Measurements from ENCODE around the gene SLC25A6. TPM values are rescaled to one million over a fixed set of nuclear protein-coding genes. Genes with fewer than 3 reads are reported as not detected.

SLC25A6 gene
- polyA plus RNA-seq, 2 of the 4 experiments (the other 2 are of a cell fraction), result 291 to 448 TPM

DNA sequence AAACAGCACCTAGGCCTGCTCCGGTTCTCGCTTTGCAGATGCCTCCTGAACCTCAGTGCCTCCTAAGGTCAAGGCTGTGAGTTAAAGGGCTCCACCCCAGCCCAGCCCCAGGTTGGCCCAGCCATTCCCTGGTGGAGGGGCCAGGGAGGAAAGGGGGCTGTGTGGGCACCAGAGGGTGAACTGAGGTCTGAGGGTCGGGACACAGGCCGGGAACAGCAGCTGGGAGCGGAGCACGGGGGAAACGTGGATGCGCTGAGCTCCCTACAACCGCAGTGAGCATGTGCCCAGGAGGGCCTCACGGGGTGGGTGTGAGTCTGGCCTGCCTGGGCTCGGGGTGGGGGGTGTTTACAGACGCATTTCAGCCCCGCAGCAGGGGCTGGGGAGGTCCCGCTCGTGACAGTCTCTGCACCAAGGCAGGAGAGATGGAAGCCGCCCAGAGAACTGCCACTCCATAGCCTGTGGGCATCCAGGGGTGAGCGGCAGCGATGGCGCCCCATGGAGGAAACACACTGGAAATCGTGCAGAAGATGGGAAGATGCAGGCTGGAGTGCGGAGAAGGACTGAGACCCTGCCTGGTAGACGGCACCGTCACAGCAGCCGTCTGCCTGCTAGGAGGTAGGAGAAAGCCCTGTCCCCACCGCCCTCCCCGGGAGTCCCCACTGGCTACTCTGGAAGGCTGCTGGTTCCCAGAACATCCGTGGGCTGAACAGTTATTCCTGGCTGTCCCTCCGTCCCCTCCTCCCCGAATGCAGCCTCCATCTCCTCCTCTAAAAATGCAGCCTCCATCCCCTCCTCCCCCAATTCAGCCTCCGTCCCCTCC is 9.9 kb upstream of the SLC25A6 start (continued):
- TF ChIP-seq EHMT2 (IDR thresholded peaks at IDR 0.05; ENCODE audit: low read depth) (no peak), JUNB (IDR thresholded peaks at IDR 0.05) (no peak)

DNA sequence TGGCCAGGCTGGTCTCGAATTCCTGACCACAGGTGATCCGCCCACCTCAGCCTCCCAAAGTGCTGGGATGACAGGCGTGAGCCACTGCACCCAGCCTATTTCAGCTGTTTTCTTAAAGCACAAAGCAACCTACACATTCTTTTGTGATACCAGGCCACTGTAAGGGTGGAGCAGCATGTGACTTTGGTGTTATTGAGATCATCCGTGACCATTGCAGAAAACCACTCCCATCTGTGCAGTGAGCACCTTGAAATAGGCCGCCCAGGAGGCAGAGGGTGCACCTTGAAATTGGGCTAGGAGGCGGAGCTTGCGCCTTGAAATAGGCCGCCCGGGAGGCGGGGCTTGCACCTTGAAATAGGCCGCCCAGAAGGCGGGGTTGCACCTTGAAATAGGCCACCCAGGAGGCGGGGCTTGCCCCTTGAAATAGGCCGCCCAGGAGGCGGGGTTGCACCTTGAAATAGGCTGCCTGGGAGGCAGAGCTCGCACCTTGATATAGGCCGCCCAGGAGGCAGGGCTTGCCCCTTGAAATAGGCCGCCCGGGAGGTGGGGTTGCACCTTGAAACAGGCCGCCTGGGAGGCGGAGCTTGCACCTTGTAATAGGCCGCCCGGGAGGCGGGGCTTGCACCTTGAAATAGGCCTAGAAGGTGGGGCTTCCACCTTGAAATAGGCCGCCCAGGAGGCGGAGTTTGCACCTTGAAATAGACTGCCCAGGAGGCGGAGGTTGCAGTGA is 9.0 kb upstream of the SLC25A6 start:
- 90% methylated on average over 23 of the region's 27 CpGs for WGBS (ENCODE audit: missing lambda C conversion rate)
- no peak for DNase-seq (ENCODE audit: low read depth in 1 of 2, low spot score in 1 of 2)
- no peak overlapping the region for H3K4me3 ChIP-seq
- ATAC-seq, result peak; percentile 25 to 32; a peak in 3 of 6 replicates
- no peak overlapping the region for H3K4me2 ChIP-seq
- no peak overlapping the region for H3K27ac ChIP-seq
- no peaks in the 10 kb centered on the region for H3K4me1 ChIP-seq
- no peak for TF ChIP-seq KDM5A (IDR thresholded peaks at IDR 0.05)
- TF ChIP-seq ZNF302 (CRISPR knock-in tag; IDR thresholded peaks at IDR 0.05), result no peak
- no peak for TF ChIP-seq HOXB5 (CRISPR knock-in tag; IDR thresholded peaks at IDR 0.05)
- no peak for TF ChIP-seq ZSCAN20 (CRISPR knock-in tag; IDR thresholded peaks at IDR 0.05)
- TF ChIP-seq SMC3 (IDR thresholded peaks at IDR 0.05), result no peak
- TF ChIP-seq JUNB (IDR thresholded peaks at IDR 0.05), result no peak
- no peak for TF ChIP-seq CHD2 (IDR thresholded peaks at IDR 0.05; ENCODE audit: low read length, partially characterized antibody)
- no peak for TF ChIP-seq POLR2A (IDR thresholded peaks at IDR 0.05; ENCODE audit: low read length)
- TF ChIP-seq RFX5 (IDR thresholded peaks at IDR 0.05), result no peak
- TF ChIP-seq CEBPB (IDR thresholded peaks at IDR 0.05), result no peak
- TF ChIP-seq ESRRA (IDR thresholded peaks at IDR 0.05; ENCODE audit: borderline replicate concordance, low read length), result no peak
- TF ChIP-seq, protein P1, sequence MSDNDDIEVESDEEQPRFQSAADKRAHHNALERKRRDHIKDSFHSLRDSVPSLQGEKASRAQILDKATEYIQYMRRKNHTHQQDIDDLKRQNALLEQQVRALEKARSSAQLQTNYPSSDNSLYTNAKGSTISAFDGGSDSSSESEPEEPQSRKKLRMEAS (IDR thresholded peaks at IDR 0.05), result no peak
- TF ChIP-seq MAFK (IDR thresholded peaks at IDR 0.05; ENCODE audit: partially characterized antibody), result no peak
- TF ChIP-seq HDAC2 (IDR thresholded peaks at IDR 0.05), result no peak
- no peak for TF ChIP-seq MAZ (IDR thresholded peaks at IDR 0.05; ENCODE audit: borderline replicate concordance, low read depth, low read length)
- TF ChIP-seq POLR2AphosphoS2 (conservative IDR thresholded peaks at IDR 0.05; ENCODE audit: low read length), result no peak
- no peak for TF ChIP-seq HEYL (CRISPR knock-in tag; IDR thresholded peaks at IDR 0.05)
- TF ChIP-seq, protein P2, sequence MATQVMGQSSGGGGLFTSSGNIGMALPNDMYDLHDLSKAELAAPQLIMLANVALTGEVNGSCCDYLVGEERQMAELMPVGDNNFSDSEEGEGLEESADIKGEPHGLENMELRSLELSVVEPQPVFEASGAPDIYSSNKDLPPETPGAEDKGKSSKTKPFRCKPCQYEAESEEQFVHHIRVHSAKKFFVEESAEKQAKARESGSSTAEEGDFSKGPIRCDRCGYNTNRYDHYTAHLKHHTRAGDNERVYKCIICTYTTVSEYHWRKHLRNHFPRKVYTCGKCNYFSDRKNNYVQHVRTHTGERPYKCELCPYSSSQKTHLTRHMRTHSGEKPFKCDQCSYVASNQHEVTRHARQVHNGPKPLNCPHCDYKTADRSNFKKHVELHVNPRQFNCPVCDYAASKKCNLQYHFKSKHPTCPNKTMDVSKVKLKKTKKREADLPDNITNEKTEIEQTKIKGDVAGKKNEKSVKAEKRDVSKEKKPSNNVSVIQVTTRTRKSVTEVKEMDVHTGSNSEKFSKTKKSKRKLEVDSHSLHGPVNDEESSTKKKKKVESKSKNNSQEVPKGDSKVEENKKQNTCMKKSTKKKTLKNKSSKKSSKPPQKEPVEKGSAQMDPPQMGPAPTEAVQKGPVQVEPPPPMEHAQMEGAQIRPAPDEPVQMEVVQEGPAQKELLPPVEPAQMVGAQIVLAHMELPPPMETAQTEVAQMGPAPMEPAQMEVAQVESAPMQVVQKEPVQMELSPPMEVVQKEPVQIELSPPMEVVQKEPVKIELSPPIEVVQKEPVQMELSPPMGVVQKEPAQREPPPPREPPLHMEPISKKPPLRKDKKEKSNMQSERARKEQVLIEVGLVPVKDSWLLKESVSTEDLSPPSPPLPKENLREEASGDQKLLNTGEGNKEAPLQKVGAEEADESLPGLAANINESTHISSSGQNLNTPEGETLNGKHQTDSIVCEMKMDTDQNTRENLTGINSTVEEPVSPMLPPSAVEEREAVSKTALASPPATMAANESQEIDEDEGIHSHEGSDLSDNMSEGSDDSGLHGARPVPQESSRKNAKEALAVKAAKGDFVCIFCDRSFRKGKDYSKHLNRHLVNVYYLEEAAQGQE (IDR thresholded peaks at IDR 0.05), result no peak
- TF ChIP-seq NR3C1 (IDR thresholded peaks at IDR 0.05), result no peak
- ChIA-PET CTCF (no interaction called here), POLR2A (no interaction called here)
- no peak for FAIRE-seq
- no peaks in the 10 kb centered on the region for H3K9me3 ChIP-seq

DNA sequence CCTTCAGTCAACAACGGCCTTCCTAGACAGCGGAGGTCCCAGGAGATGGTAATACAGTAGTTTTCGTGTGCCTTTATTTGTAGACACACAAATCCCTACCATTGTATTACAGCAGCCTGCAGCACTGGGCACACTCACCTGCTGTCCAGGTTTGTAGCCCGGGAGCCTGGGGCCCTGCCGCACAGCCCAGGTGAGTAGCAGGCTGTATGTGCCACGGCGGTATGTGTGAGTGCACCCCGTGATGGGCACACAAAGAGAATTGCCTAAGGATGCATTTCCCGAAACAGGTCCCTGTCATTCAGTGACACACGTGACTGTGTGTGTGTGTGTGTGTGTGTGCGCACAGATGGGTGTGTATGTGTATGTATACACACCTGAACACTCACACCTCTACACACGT is 8.1 kb upstream of the SLC25A6 start:
- Histone ChIP-seq H3K4me2 (no peak overlapping the region), H3K4me1 (peaks cover 1% of the 10 kb centered on the region; the same call in 1 of the 3 replicates), H3K4me3 (no peak overlapping the region), H3K27ac (no peak overlapping the region), H3K9me3 (no peaks in the 10 kb centered on the region)
- no peak for ATAC-seq
- no peak for FAIRE-seq
- CTCF ChIA-PET, result no interaction called here
- 97% methylated on average over 12 of the region's 12 CpGs for WGBS (ENCODE audit: missing lambda C conversion rate)
- no peak for DNase-seq (ENCODE audit: low read depth in 1 of 2, low spot score in 1 of 2)
- TF ChIP-seq MAZ (IDR thresholded peaks at IDR 0.05; ENCODE audit: borderline replicate concordance, low read depth, low read length) (no peak), CEBPB (IDR thresholded peaks at IDR 0.05) (no peak), TFCP2L1 (CRISPR knock-in tag; IDR thresholded peaks at IDR 0.05) (no peak), KDM1A (IDR thresholded peaks at IDR 0.05; ENCODE audit: low read depth) (no peak), NR3C1 (IDR thresholded peaks at IDR 0.05) (no peak), BHLHE40 (IDR thresholded peaks at IDR 0.05; ENCODE audit: low read depth, low read length) (no peak), CBX8 (IDR thresholded peaks at IDR 0.05) (no peak), RCOR1 (IDR thresholded peaks at IDR 0.05; ENCODE audit: low read depth, low read length) (no peak), ESRRA (IDR thresholded peaks at IDR 0.05; ENCODE audit: borderline replicate concordance, low read length) (no peak), HDAC2 (IDR thresholded peaks at IDR 0.05) (no peak), FOXS1 (CRISPR knock-in tag; IDR thresholded peaks at IDR 0.05) (no peak), ZNF302 (CRISPR knock-in tag; IDR thresholded peaks at IDR 0.05) (no peak), CHD2 (IDR thresholded peaks at IDR 0.05; ENCODE audit: low read length, partially characterized antibody) (no peak), MAFK (IDR thresholded peaks at IDR 0.05; ENCODE audit: partially characterized antibody) (no peak), RARB (CRISPR knock-in tag; IDR thresholded peaks at IDR 0.05) (no peak)
- TF ChIP-seq, protein P3, sequence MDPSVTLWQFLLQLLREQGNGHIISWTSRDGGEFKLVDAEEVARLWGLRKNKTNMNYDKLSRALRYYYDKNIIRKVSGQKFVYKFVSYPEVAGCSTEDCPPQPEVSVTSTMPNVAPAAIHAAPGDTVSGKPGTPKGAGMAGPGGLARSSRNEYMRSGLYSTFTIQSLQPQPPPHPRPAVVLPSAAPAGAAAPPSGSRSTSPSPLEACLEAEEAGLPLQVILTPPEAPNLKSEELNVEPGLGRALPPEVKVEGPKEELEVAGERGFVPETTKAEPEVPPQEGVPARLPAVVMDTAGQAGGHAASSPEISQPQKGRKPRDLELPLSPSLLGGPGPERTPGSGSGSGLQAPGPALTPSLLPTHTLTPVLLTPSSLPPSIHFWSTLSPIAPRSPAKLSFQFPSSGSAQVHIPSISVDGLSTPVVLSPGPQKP (IDR thresholded peaks at IDR 0.05; ENCODE audit: low read depth, low read length), result no peak
- POLR2A ChIA-PET, result no interaction called here
